Astrocyte of the hippocampus (primary cell): ENCODE data around the gene BDKRB2.

ENCODE experiments used
- DNase-seq: peaks from one replicate; pipeline ENCODE4 v3.0.0; 2011; ENCODE audit warnings: low read depth, low spot score

The BDKRB2 gene

GRCh38 chr14:96204151-96205058, at the start of gene BDKRB2:
TSS of gene BDKRB2 (plus strand) at chr14:96204839. CDS start at chr14:96237108, 32,269 bp downstream.
- peak; percentile 88 for DNase-seq

- no peak for DNase-seq
Measured at GRCh38 chr14:96154900-96155299, 49.7 kb upstream of the BDKRB2 start.

GRCh38 chr14:96156804-96157760, 47.6 kb upstream of the BDKRB2 start:
- no peak for DNase-seq

GRCh38 chr14:96158735-96159134, 45.9 kb upstream of the BDKRB2 start:
- no peak for DNase-seq

- DNase-seq, result no peak
Measured at GRCh38 chr14:96160076-96160912, 44.3 kb upstream of the BDKRB2 start.

GRCh38 chr14:96160913-96161310, 43.7 kb upstream of the BDKRB2 start:
- no peak for DNase-seq

- no peak for DNase-seq
Measured at GRCh38 chr14:96161636-96162035, 43.0 kb upstream of the BDKRB2 start.

- no peak for DNase-seq
Measured at GRCh38 chr14:96162265-96162664, 42.4 kb upstream of the BDKRB2 start.

GRCh38 chr14:96162741-96163140, 41.9 kb upstream of the BDKRB2 start:
- no peak for DNase-seq

- no peak for DNase-seq
Measured at GRCh38 chr14:96164861-96165490, 39.7 kb upstream of the BDKRB2 start.

- no peak for DNase-seq
Measured at GRCh38 chr14:96165493-96166436, 38.9 kb upstream of the BDKRB2 start.

GRCh38 chr14:96166461-96167223, 38.0 kb upstream of the BDKRB2 start:
- DNase-seq, result no peak

GRCh38 chr14:96167224-96168148, 37.2 kb upstream of the BDKRB2 start:
- DNase-seq, result peak; percentile 49

GRCh38 chr14:96168581-96168980, 36.1 kb upstream of the BDKRB2 start:
- no peak for DNase-seq

GRCh38 chr14:96170961-96171592, 33.6 kb upstream of the BDKRB2 start:
- no peak for DNase-seq

- no peak for DNase-seq
Measured at GRCh38 chr14:96173636-96174475, 30.8 kb upstream of the BDKRB2 start.
